ENCODE measurements around the gene COA8.

GRCh38 chr14:103530831-103531230 is 31.9 kb upstream of the COA8 start:
- TF ChIP-seq, protein P1, sequence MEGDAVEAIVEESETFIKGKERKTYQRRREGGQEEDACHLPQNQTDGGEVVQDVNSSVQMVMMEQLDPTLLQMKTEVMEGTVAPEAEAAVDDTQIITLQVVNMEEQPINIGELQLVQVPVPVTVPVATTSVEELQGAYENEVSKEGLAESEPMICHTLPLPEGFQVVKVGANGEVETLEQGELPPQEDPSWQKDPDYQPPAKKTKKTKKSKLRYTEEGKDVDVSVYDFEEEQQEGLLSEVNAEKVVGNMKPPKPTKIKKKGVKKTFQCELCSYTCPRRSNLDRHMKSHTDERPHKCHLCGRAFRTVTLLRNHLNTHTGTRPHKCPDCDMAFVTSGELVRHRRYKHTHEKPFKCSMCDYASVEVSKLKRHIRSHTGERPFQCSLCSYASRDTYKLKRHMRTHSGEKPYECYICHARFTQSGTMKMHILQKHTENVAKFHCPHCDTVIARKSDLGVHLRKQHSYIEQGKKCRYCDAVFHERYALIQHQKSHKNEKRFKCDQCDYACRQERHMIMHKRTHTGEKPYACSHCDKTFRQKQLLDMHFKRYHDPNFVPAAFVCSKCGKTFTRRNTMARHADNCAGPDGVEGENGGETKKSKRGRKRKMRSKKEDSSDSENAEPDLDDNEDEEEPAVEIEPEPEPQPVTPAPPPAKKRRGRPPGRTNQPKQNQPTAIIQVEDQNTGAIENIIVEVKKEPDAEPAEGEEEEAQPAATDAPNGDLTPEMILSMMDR (IDR thresholded peaks at IDR 0.05 in 2 of 3, conservative IDR thresholded peaks at IDR 0.05 in 1 of 3; ENCODE audit: control insufficient read depth in 2 of 3, extremely low read depth in 1 of 3, insufficient read depth in 1 of 3, low read depth in 3 of 3, low read length in 3 of 3), result no peak
- no peak for TF ChIP-seq USF2 (IDR thresholded peaks at IDR 0.05; ENCODE audit: borderline replicate concordance, low read depth, low read length)
- no peak for TF ChIP-seq SMC3 (IDR thresholded peaks at IDR 0.05; ENCODE audit: borderline replicate concordance, low read length)
